ENCODE measurements around the gene VSIG8.

Gene VSIG8

GRCh38 chr1:159835356-159835755 lies 27.1 kb downstream of the VSIG8 start:
- no peak for TF ChIP-seq CTCF (conservative IDR thresholded peaks at IDR 0.05)
- no peak overlapping the region for H3K27ac ChIP-seq

- TF ChIP-seq CTCF (conservative IDR thresholded peaks at IDR 0.05), result no peak
- H3K27ac ChIP-seq, result no peak overlapping the region
These were observed 30.1 kb downstream of the VSIG8 start for GRCh38 chr1:159832309-159832708.

- H3K27ac ChIP-seq, result no peak overlapping the region
- TF ChIP-seq CTCF (conservative IDR thresholded peaks at IDR 0.05), result no peak
These were observed 30.9 kb downstream of the VSIG8 start for GRCh38 chr1:159831412-159832141.

- TF ChIP-seq CTCF (conservative IDR thresholded peaks at IDR 0.05), result no peak
- H3K27ac ChIP-seq, result no peak overlapping the region
These were observed 31.7 kb downstream of the VSIG8 start for GRCh38 chr1:159830722-159831121.

GRCh38 chr1:159829822-159830465 lies 32.5 kb downstream of the VSIG8 start:
- TF ChIP-seq CTCF (conservative IDR thresholded peaks at IDR 0.05), result no peak
- no peak overlapping the region for H3K27ac ChIP-seq

GRCh38 chr1:159829273-159829634 lies 33.2 kb downstream of the VSIG8 start:
- peak; percentile 43 for TF ChIP-seq CTCF (conservative IDR thresholded peaks at IDR 0.05)
- no peak overlapping the region for H3K27ac ChIP-seq

GRCh38 chr1:159828581-159829272 lies 33.7 kb downstream of the VSIG8 start:
- TF ChIP-seq CTCF (conservative IDR thresholded peaks at IDR 0.05), result no peak
- H3K27ac ChIP-seq, result no peak overlapping the region

Data from VCaP (cell line).